Neural crest cell (in vitro differentiated cells): ENCODE data around the gene RNLS. TPM values are rescaled to one million over a fixed set of nuclear protein-coding genes. Genes with fewer than 3 reads are reported as not detected.
"Not testable (repeated sequence)": the region's sequence is repeated elsewhere in the genome, so short reads cannot be mapped to it uniquely, and the experiment has no call there.

Experiments used
- DNase-seq: peaks from one replicate; pipeline ENCODE4 v3.0.0; 2021; ENCODE audit warnings: low read depth, mixed read lengths, low spot score
- H3K27ac Mint-ChIP-seq: one replicate; pipeline ENCODE4 v1.8.0; 2021; ENCODE audit warnings: mild to moderate bottlenecking, mixed read lengths; ENCODE audit not compliant: unreplicated experiment
- H3K27me3 Mint-ChIP-seq: 2 replicates; pipeline ENCODE4 v1.8.0; 2021; ENCODE audit warnings: low read depth, mild to moderate bottlenecking, mixed read lengths
- H3K36me3 Mint-ChIP-seq: 2 replicates; pipeline ENCODE4 v1.8.0; 2021; ENCODE audit warnings: low read depth, mild to moderate bottlenecking, mixed read lengths
- H3K4me1 Mint-ChIP-seq: 2 replicates; pipeline ENCODE4 v1.8.0; 2021; ENCODE audit warnings: mixed read lengths
- H3K4me3 Mint-ChIP-seq: one replicate; pipeline ENCODE4 v1.8.0; 2021; ENCODE audit warnings: mild to moderate bottlenecking, mixed read lengths
- H3K9me3 Mint-ChIP-seq: 2 replicates; pipeline ENCODE4 v1.8.0; 2021; ENCODE audit warnings: mixed read lengths
- total RNA-seq: library from RNA; stranded (reverse); gene quantifications from 2 replicates; pipeline ENCODE4 v1.2.1, GENCODE V29; 2021
- TF ChIP-seq, protein P1 (sequence below): fragments of 200-600 bp; sonication (generic); conservative IDR thresholded peaks from 2 replicates; pipeline ENCODE4 v1.5.0; 2021; ENCODE audit warnings: antibody characterized with exemption, mild to moderate bottlenecking

RNLS gene
- total RNA-seq, 1 donor from 2014 or later: 3.3 TPM

DNA sequence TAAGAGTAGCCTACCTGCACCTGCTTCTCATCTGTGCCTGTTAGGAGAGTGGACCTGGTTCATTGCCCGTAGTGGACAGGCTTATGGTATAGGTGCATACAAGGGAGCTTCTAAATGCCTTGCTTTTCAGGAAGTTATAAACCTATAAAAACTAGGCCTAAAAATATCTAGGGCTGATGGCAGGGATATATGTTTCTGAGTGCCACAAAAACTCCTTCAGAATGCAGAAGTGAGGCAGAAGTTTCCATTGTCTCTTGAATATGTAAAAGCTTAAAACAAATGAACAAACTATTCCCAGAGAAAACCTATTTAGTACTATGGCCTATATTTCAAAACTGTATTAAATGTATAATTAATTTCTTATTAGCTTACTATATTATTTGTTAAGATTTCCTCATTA lies 91.8 kb downstream of the RNLS start:
- Mint-ChIP-seq H3K36me3 (no peaks in the 10 kb centered on the region), H3K27me3 (no peaks in the 10 kb centered on the region), H3K9me3 (peaks cover 4% of the 10 kb centered on the region), H3K4me1 (peaks cover 10% of the 10 kb centered on the region), H3K4me3 (no peak overlapping the region), H3K27ac (no peak overlapping the region)
- DNase-seq: no peak
- TF ChIP-seq, protein P1, sequence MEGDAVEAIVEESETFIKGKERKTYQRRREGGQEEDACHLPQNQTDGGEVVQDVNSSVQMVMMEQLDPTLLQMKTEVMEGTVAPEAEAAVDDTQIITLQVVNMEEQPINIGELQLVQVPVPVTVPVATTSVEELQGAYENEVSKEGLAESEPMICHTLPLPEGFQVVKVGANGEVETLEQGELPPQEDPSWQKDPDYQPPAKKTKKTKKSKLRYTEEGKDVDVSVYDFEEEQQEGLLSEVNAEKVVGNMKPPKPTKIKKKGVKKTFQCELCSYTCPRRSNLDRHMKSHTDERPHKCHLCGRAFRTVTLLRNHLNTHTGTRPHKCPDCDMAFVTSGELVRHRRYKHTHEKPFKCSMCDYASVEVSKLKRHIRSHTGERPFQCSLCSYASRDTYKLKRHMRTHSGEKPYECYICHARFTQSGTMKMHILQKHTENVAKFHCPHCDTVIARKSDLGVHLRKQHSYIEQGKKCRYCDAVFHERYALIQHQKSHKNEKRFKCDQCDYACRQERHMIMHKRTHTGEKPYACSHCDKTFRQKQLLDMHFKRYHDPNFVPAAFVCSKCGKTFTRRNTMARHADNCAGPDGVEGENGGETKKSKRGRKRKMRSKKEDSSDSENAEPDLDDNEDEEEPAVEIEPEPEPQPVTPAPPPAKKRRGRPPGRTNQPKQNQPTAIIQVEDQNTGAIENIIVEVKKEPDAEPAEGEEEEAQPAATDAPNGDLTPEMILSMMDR: no peak

DNA sequence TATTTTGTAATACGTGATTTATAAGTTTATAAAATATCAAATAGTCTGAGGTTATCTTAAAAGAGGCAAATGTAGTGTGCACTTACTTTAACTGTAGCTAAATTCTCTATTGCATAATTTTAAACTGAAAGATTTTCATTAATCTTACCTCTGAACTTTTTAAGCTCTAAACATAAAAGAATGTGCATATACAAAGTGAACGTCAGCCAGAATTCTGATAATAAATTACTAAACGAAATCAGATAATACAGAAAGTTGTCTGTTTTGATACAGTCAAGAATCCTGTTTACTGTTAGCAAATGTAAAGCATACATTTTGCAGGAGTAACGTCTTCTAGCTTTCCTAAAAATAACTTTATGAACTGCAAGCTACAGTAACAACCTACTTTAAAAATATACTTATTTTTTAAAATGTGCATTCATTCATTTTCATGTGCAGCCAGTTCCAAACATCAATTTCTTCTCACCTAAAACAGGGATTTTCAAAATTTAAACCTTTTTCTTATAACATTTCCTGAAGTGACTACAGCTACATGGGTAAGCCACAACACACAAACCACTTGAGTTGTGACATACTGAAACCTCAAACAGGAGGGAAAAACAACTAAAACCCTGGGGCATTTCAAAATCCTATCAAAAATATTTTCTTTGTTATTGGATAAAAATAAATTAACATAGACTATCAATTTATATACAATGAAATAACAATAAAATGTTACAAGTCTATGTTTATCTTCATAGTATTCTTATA lies 92.7 kb downstream of the RNLS start:
- TF ChIP-seq, protein P1: no peak
- H3K4me1 Mint-ChIP-seq: peaks cover 10% of the 10 kb centered on the region
- no peak overlapping the region for H3K4me3 Mint-ChIP-seq
- DNase-seq: no peak
- H3K36me3 Mint-ChIP-seq: no peaks in the 10 kb centered on the region
- no peak overlapping the region for H3K27ac Mint-ChIP-seq
- no peaks in the 10 kb centered on the region for H3K27me3 Mint-ChIP-seq
- peaks cover 4% of the 10 kb centered on the region for H3K9me3 Mint-ChIP-seq

DNA sequence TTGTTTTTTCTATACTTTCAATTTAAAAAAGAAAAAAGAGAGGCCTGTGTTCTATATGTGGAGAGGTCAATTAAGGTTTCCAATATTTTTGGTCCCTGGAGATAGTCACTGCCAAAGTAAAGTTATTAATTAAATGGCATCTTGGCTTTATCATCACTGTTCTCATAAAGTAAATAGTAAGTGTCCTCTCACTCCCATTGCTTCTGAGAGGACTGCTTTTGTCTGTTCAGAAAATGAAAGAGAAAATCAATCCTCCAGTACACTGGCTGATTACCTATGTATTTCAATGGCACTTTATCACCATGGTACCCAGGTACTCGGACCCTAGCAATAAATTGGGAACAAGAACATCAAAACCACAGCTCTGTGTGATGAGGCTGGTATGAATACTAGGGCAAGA lies 94.0 kb downstream of the RNLS start:
- no peaks in the 10 kb centered on the region for H3K27me3 Mint-ChIP-seq
- H3K4me1 Mint-ChIP-seq: peaks cover 9% of the 10 kb centered on the region
- peaks cover 4% of the 10 kb centered on the region for H3K9me3 Mint-ChIP-seq
- no peaks in the 10 kb centered on the region for H3K36me3 Mint-ChIP-seq
- H3K27ac Mint-ChIP-seq: no peak overlapping the region
- TF ChIP-seq, protein P1: no peak
- DNase-seq: no peak
- no peak overlapping the region for H3K4me3 Mint-ChIP-seq

DNA sequence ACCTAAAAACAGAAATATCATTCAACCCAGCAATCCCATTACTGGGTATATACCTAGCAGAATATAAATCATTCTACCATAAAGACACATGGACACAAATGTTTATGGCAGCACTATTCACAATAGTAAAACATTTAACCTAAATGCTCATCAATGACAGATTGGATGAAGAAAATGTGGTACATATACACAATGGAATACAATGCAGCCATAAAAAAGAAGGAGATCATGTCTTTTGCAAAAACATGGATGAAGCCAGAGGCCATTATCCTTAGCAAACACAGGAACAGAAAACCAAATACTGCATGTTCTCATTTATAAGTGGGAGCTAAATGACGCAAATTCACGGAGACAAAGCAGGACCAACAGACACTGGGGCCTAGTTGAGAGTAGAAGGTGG lies 96.3 kb downstream of the RNLS start:
- H3K4me1 Mint-ChIP-seq, H3K4me3 Mint-ChIP-seq, H3K36me3 Mint-ChIP-seq, DNase-seq, H3K27me3 Mint-ChIP-seq, H3K27ac Mint-ChIP-seq, H3K9me3 Mint-ChIP-seq: not testable (repeated sequence)

DNA sequence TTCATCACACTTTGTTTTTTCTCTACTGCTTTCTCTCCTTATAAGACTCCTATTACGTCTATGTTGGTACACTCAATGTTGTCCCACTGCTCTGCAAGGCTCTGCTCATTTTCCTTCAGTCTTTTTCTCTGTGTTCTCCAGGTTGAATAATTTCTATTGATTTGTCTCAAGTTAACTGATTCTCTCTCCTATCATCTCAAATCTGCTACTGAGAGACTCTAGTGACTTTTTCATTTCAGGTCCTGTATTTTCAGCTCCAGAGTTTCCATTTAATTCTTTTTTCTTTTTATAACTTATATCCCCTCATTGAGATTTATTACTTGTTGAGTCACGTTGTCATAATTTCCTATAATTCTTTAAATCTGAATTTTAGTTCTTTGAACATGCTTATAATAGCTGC lies 100.9 kb downstream of the RNLS start:
- no peak overlapping the region for H3K4me3 Mint-ChIP-seq
- DNase-seq: no peak
- TF ChIP-seq, protein P1: no peak
- no peaks in the 10 kb centered on the region for H3K36me3 Mint-ChIP-seq
- no peaks in the 10 kb centered on the region for H3K27me3 Mint-ChIP-seq
- H3K27ac Mint-ChIP-seq: no peak overlapping the region
- peaks cover 4% of the 10 kb centered on the region for H3K9me3 Mint-ChIP-seq
- H3K4me1 Mint-ChIP-seq: no peaks in the 10 kb centered on the region

DNA sequence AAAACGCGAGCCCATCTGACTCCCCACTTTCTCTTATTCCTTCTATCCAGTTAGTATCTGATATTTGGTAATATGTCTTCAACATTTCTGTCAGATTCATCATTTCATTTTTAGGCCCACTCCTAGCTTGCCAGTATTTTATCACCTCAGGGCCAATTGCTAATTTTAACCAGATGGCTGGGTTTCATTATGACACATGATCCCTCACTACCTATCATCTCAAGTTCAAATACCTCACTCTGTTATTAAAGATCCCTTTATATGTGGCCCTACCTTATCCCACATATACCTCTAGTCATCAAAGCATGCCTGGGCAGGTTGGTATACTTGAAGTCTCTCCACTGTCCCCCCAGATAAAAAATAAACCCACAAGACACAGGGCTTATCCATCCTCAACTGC lies 104.9 kb downstream of the RNLS start:
- no peaks in the 10 kb centered on the region for H3K4me1 Mint-ChIP-seq
- H3K9me3 Mint-ChIP-seq: no peaks in the 10 kb centered on the region
- TF ChIP-seq, protein P1: no peak
- DNase-seq: no peak
- H3K36me3 Mint-ChIP-seq: no peaks in the 10 kb centered on the region
- H3K27me3 Mint-ChIP-seq: no peaks in the 10 kb centered on the region
- H3K4me3 Mint-ChIP-seq: no peak overlapping the region
- no peak overlapping the region for H3K27ac Mint-ChIP-seq
